Measurements from ENCODE around the gene DNM2. TPM values are rescaled to one million over a fixed set of nuclear protein-coding genes. Genes with fewer than 3 reads are reported as not detected.
"Not testable (repeated sequence)": the region's sequence is repeated elsewhere in the genome, so short reads cannot be mapped to it uniquely, and the experiment has no call there.

The DNM2 gene
- total RNA-seq, 1 donor from 2014 or later: 129 TPM

- no peak for TF ChIP-seq EZH2 (IDR thresholded peaks at IDR 0.05; ENCODE audit: insufficient read depth, low read length)
- TF ChIP-seq CTCF (IDR thresholded peaks at IDR 0.05; ENCODE audit: insufficient read depth, low read depth, low read length): no peak
- H2AFZ ChIP-seq (ENCODE audit: low read depth, low read length): no peak overlapping the region
- peaks cover 6% of the 10 kb centered on the region for H4K20me1 ChIP-seq (ENCODE audit: insufficient read depth, low read length)
- H3K4me2 ChIP-seq (ENCODE audit: low read length): no peak overlapping the region
- Mint-ChIP-seq H3K4me1 (ENCODE audit: low read depth, unreplicated experiment) (peaks cover 9% of the 10 kb centered on the region), H3K9me3 (ENCODE audit: unreplicated experiment) (no peaks in the 10 kb centered on the region), H3K27me3 (ENCODE audit: low read depth, unreplicated experiment) (no peaks in the 10 kb centered on the region), H3K27ac (ENCODE audit: unreplicated experiment) (no peak overlapping the region), H3K4me3 (ENCODE audit: unreplicated experiment) (no peak overlapping the region), H3K36me3 (ENCODE audit: low read depth, unreplicated experiment) (peaks cover 2% of the 10 kb centered on the region)
- no peak overlapping the region for H3K4me3 ChIP-seq (ENCODE audit: insufficient read depth, low read depth, low read length)
- H3K36me3 ChIP-seq (ENCODE audit: insufficient read depth, low read length): no peaks in the 10 kb centered on the region
- no peaks in the 10 kb centered on the region for H3K27me3 ChIP-seq (ENCODE audit: insufficient read depth, low read length)
- peaks cover 10% of the 10 kb centered on the region for H3K4me1 ChIP-seq (ENCODE audit: insufficient read depth, low read length)
- FAIRE-seq (no peak), DNase-seq (ENCODE audit: low read depth) (no peak)
- no peaks in the 10 kb centered on the region for H3K9me3 ChIP-seq (ENCODE audit: insufficient read depth, low read depth, low read length)
- H3K79me2 ChIP-seq (ENCODE audit: insufficient read depth, low read length): peaks cover 21% of the 10 kb centered on the region
- no peak overlapping the region for H3K9ac ChIP-seq (ENCODE audit: low read length)
- no peak overlapping the region for H3K27ac ChIP-seq (ENCODE audit: low read depth, low read length)
Measured at GRCh38 chr19:10868872-10869547, 151.1 kb downstream of the DNM2 start.

- not testable (repeated sequence) for H3K36me3 ChIP-seq (ENCODE audit: insufficient read depth, low read length); H3K9ac ChIP-seq (ENCODE audit: low read length); H3K36me3 Mint-ChIP-seq (ENCODE audit: low read depth, unreplicated experiment); H3K9me3 ChIP-seq (ENCODE audit: insufficient read depth, low read depth, low read length); H3K9me3 Mint-ChIP-seq (ENCODE audit: unreplicated experiment); H3K27ac Mint-ChIP-seq (ENCODE audit: unreplicated experiment); H3K27ac ChIP-seq (ENCODE audit: low read depth, low read length); FAIRE-seq; DNase-seq (ENCODE audit: low read depth); H2AFZ ChIP-seq (ENCODE audit: low read depth, low read length); H3K27me3 ChIP-seq (ENCODE audit: insufficient read depth, low read length); H3K4me3 ChIP-seq (ENCODE audit: insufficient read depth, low read depth, low read length); H3K4me1 Mint-ChIP-seq (ENCODE audit: low read depth, unreplicated experiment); H3K27me3 Mint-ChIP-seq (ENCODE audit: low read depth, unreplicated experiment); H3K4me2 ChIP-seq (ENCODE audit: low read length)
- H4K20me1 ChIP-seq (ENCODE audit: insufficient read depth, low read length): peaks cover 13% of the 10 kb centered on the region
- peaks cover 12% of the 10 kb centered on the region for H3K4me1 ChIP-seq (ENCODE audit: insufficient read depth, low read length)
- H3K4me3 Mint-ChIP-seq (ENCODE audit: unreplicated experiment): peak overlapping the region; percentile 68
- H3K79me2 ChIP-seq (ENCODE audit: insufficient read depth, low read length): peaks cover 30% of the 10 kb centered on the region
Measured at GRCh38 chr19:10869872-10870311, 152.0 kb downstream of the DNM2 start.

GRCh38 chr19:10870501-10870954, 152.6 kb downstream of the DNM2 start:
- peaks cover 12% of the 10 kb centered on the region for H3K4me1 ChIP-seq (ENCODE audit: insufficient read depth, low read length)
- H3K4me3 Mint-ChIP-seq (ENCODE audit: unreplicated experiment): peak overlapping the region; percentile 68
- peak overlapping the region; percentile 53 for H3K4me3 ChIP-seq (ENCODE audit: insufficient read depth, low read depth, low read length)
- H3K27ac Mint-ChIP-seq (ENCODE audit: unreplicated experiment): peak overlapping the region; percentile 93
- no peaks in the 10 kb centered on the region for H3K9me3 ChIP-seq (ENCODE audit: insufficient read depth, low read depth, low read length)
- H3K36me3 Mint-ChIP-seq (ENCODE audit: low read depth, unreplicated experiment): peaks cover 2% of the 10 kb centered on the region
- no peaks in the 10 kb centered on the region for H3K27me3 ChIP-seq (ENCODE audit: insufficient read depth, low read length)
- H3K27ac ChIP-seq (ENCODE audit: low read depth, low read length): peak overlapping the region; percentile 48
- no peaks in the 10 kb centered on the region for H3K36me3 ChIP-seq (ENCODE audit: insufficient read depth, low read length)
- peak overlapping the region; percentile 77 for H3K9ac ChIP-seq (ENCODE audit: low read length)
- peak overlapping the region; percentile 93 for H3K4me2 ChIP-seq (ENCODE audit: low read length)
- H2AFZ ChIP-seq (ENCODE audit: low read depth, low read length): peak overlapping the region; percentile 88
- FAIRE-seq (no peak), DNase-seq (ENCODE audit: low read depth) (no peak)
- H3K9me3 Mint-ChIP-seq (ENCODE audit: unreplicated experiment): no peaks in the 10 kb centered on the region
- H3K4me1 Mint-ChIP-seq (ENCODE audit: low read depth, unreplicated experiment): peaks cover 6% of the 10 kb centered on the region
- H3K27me3 Mint-ChIP-seq (ENCODE audit: low read depth, unreplicated experiment): no peaks in the 10 kb centered on the region
- peaks cover 36% of the 10 kb centered on the region for H3K79me2 ChIP-seq (ENCODE audit: insufficient read depth, low read length)
- no peak for TF ChIP-seq CTCF (IDR thresholded peaks at IDR 0.05; ENCODE audit: insufficient read depth, low read depth, low read length)
- TF ChIP-seq EZH2 (IDR thresholded peaks at IDR 0.05; ENCODE audit: insufficient read depth, low read length): no peak
- H4K20me1 ChIP-seq (ENCODE audit: insufficient read depth, low read length): peaks cover 17% of the 10 kb centered on the region

Data from astrocyte (in vitro differentiated cells and primary cell).